WTC11 (cell line): Measurements from ENCODE around the gene NPAS2. TPM values are rescaled to one million over a fixed set of nuclear protein-coding genes. Genes with fewer than 3 reads are reported as not detected.

Experiments used
- ATAC-seq: fragments of 200-7000 bp; cut with Tn5 transposase; 2 replicates; pipeline ENCODE4 v1.10.0; 2021; ENCODE audit warnings: mild to moderate bottlenecking, moderate library complexity
- CTCF ChIA-PET: fragments of 300-600 bp; sonication (Branson Sonifier 250); formaldehyde crosslinking; loops from one replicate; lab custom pipeline; 2021; ENCODE audit warnings: antibody characterized with exemption; lab: Charles Lee
- POLR2A ChIA-PET: fragments of 350-600 bp; sonication (Branson Sonifier 250); formaldehyde crosslinking; loops from one replicate; lab custom pipeline; 2021; ENCODE audit warnings: antibody characterized with exemption; lab: Charles Lee
- DNase-seq: peaks from one replicate; pipeline ENCODE4 v3.0.0; 2021; ENCODE audit warnings: low spot score
- H3K27ac Mint-ChIP-seq: 2 replicates; pipeline ENCODE4 v1.8.0; 2021; ENCODE audit warnings: mixed read lengths
- H3K27me3 Mint-ChIP-seq: 2 replicates; pipeline ENCODE4 v1.8.0; 2021; ENCODE audit warnings: low read depth, mild to moderate bottlenecking, moderate library complexity, mixed read lengths
- H3K36me3 Mint-ChIP-seq: 2 replicates; pipeline ENCODE4 v1.8.0; 2021; ENCODE audit warnings: mixed read lengths
- H3K4me1 Mint-ChIP-seq: 2 replicates; pipeline ENCODE4 v1.8.0; 2022; ENCODE audit warnings: mixed read lengths
- H3K4me3 Mint-ChIP-seq: 2 replicates; pipeline ENCODE4 v1.8.0; 2021; ENCODE audit warnings: mild to moderate bottlenecking, moderate library complexity, mixed read lengths
- H3K9me3 Mint-ChIP-seq: 2 replicates; pipeline ENCODE4 v1.8.0; 2021; ENCODE audit warnings: mixed read lengths
- CREB1 ChIP-seq: sonication (generic); formaldehyde crosslinking; IDR thresholded peaks from 2 replicates; pipeline ENCODE4 v1.8.0; 2023; ENCODE audit warnings: mild to moderate bottlenecking, missing genetic modification reagents
- CREM ChIP-seq: sonication (generic); formaldehyde crosslinking; IDR thresholded peaks from 2 replicates; pipeline ENCODE4 v1.8.1; 2022; ENCODE audit warnings: mild to moderate bottlenecking, missing genetic modification reagents, moderate library complexity
- E2F5 ChIP-seq: sonication (generic); formaldehyde crosslinking; IDR thresholded peaks from 2 replicates; pipeline ENCODE4 v1.8.1; 2022; ENCODE audit warnings: mild to moderate bottlenecking, moderate library complexity, missing genetic modification reagents
- FOXK1 ChIP-seq: sonication (generic); formaldehyde crosslinking; IDR thresholded peaks from 2 replicates; pipeline ENCODE4 v1.8.0; 2022; ENCODE audit warnings: mild to moderate bottlenecking, moderate library complexity, missing genetic modification reagents
- JAZF1 ChIP-seq: fragments of 250-450 bp; sonication (Bioruptor Pico); IDR thresholded peaks from 2 replicates; pipeline ENCODE4 v1.9.0; 2021; ENCODE audit warnings: moderate library complexity, mild to moderate bottlenecking, inconsistent platforms
- MLX ChIP-seq: sonication (generic); formaldehyde crosslinking; IDR thresholded peaks from 2 replicates; pipeline ENCODE4 v1.8.1; 2023; ENCODE audit warnings: mild to moderate bottlenecking, missing genetic modification reagents, moderate library complexity
- MXD4 ChIP-seq: fragments of 250-450 bp; sonication (Bioruptor Pico); IDR thresholded peaks from 2 replicates; pipeline ENCODE4 v1.8.0; 2021; ENCODE audit warnings: mild to moderate bottlenecking, moderate library complexity, borderline replicate concordance
- NFE2L1 ChIP-seq: sonication (generic); formaldehyde crosslinking; IDR thresholded peaks from 2 replicates; pipeline ENCODE4 v1.8.1; 2023; ENCODE audit warnings: missing genetic modification reagents
- NR1H2 ChIP-seq: sonication (generic); formaldehyde crosslinking; IDR thresholded peaks from 2 replicates; pipeline ENCODE4 v1.9.0; 2021; ENCODE audit warnings: mild to moderate bottlenecking, moderate library complexity, missing genetic modification reagents
- OVOL2 ChIP-seq: fragments of 250-450 bp; sonication (Bioruptor Pico); IDR thresholded peaks from 2 replicates; pipeline ENCODE4 v1.9.0; 2021; ENCODE audit warnings: mild to moderate bottlenecking, borderline replicate concordance
- SMAD3 ChIP-seq: sonication (generic); formaldehyde crosslinking; IDR thresholded peaks from 2 replicates; pipeline ENCODE4 v1.8.0; 2022; ENCODE audit warnings: missing genetic modification reagents, mild to moderate bottlenecking, borderline replicate concordance
- STAT6 ChIP-seq: sonication (generic); formaldehyde crosslinking; conservative IDR thresholded peaks from 2 replicates; pipeline ENCODE4 v1.8.1; 2023; ENCODE audit warnings: mild to moderate bottlenecking, low read depth, missing genetic modification reagents, moderate library complexity
- TCF7 ChIP-seq: sonication (generic); formaldehyde crosslinking; IDR thresholded peaks from 2 replicates; pipeline ENCODE4 v1.8.0; 2022; ENCODE audit warnings: mild to moderate bottlenecking, low read depth, missing genetic modification reagents, moderate library complexity
- TEAD4 ChIP-seq: sonication (generic); formaldehyde crosslinking; IDR thresholded peaks from 2 replicates; pipeline ENCODE4 v1.8.0; 2022; ENCODE audit warnings: mild to moderate bottlenecking, missing genetic modification reagents
- ZBTB43 ChIP-seq: sonication (generic); formaldehyde crosslinking; IDR thresholded peaks from 2 replicates; pipeline ENCODE4 v1.8.1; 2023; ENCODE audit warnings: mild to moderate bottlenecking, missing genetic modification reagents
- ZNF121 ChIP-seq: sonication (generic); formaldehyde crosslinking; IDR thresholded peaks from 2 replicates; pipeline ENCODE4 v1.8.0; 2023; ENCODE audit warnings: missing genetic modification reagents
- ZNF416 ChIP-seq: fragments of 250-450 bp; sonication (Bioruptor Pico); IDR thresholded peaks from 2 replicates; pipeline ENCODE4 v1.9.0; 2021; ENCODE audit warnings: mild to moderate bottlenecking, inconsistent platforms
- ZNF423 ChIP-seq: fragments of 250-450 bp; sonication (Bioruptor Pico); IDR thresholded peaks from 2 replicates; pipeline ENCODE4 v2.1.2; 2022; ENCODE audit warnings: mild to moderate bottlenecking, moderate library complexity
- ZNF425 ChIP-seq: fragments of 250-450 bp; sonication (Bioruptor Pico); conservative IDR thresholded peaks from 2 replicates; pipeline ENCODE4 v1.9.0; 2021; ENCODE audit warnings: mild to moderate bottlenecking
- ZNF512 ChIP-seq: sonication (generic); formaldehyde crosslinking; IDR thresholded peaks from 2 replicates; pipeline ENCODE4 v1.8.1; 2022; ENCODE audit warnings: missing genetic modification reagents, borderline replicate concordance
- total RNA-seq: library from RNA; stranded (reverse); gene quantifications from 3 replicates; pipeline ENCODE4 v1.2.3, GENCODE V29; 2021
- TF ChIP-seq, protein P1 (sequence below): sonication (generic); formaldehyde crosslinking; IDR thresholded peaks from 2 replicates; pipeline ENCODE4 v1.8.1; 2022; ENCODE audit warnings: mild to moderate bottlenecking, missing genetic modification reagents, moderate library complexity, borderline replicate concordance

NPAS2 gene
- total RNA-seq, 1 experiment from 2014 or later: 2.6 TPM

DNA sequence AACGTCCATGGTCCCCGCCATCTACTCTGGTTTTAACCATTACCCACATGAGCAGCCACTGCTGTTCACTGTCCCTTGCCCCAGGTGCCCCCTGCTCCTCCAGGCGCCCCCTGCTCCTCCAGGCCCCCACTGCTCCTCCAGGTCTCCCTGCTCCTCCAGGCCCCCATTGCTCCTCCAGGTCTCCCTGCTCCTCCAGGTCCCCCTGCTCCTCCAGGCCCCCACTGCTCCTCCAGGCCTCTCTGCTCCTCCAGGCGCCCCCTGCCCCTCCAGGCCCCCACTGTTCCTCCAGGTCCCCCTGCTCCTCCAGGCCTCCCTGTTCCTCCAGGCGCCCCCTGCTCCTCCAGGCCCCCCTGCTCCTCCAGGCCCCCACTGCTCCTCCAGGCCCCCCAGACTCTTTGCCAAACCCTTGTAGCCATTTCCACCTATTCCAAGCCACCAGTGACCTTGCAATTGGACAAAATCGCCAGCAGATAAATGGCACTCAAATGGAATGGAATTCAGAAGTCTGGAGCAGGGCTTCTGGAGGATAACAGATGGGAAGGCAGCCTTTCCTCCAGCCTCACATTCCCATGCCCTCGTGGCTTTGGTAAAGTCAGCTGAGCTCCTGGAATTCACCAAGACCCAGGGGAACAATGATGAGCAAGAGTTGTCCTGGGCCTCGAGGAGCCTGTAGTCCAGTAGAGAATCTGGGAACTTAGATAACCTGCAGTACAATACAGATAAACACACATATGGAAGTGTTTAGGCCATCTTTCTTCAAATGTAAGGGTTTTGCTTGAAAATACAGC is 168.9 kb downstream of the NPAS2 start (continued):
- TF ChIP-seq ZBTB43 (CRISPR knock-in tag) (no peak), ZNF121 (CRISPR knock-in tag) (no peak), TEAD4 (CRISPR knock-in tag) (no peak), CREB1 (CRISPR knock-in tag) (no peak)

GRCh38 chr2:100989666-100990065 is 169.7 kb downstream of the NPAS2 start:
- DNase-seq (no peak), ATAC-seq (no peak)
- Mint-ChIP-seq H3K27ac (no peak overlapping the region), H3K4me1 (peaks cover 12% of the 10 kb centered on the region), H3K36me3 (no peaks in the 10 kb centered on the region)
- no peak for TF ChIP-seq MXD4
- TF ChIP-seq ZNF512 (CRISPR knock-in tag): no peak
- no peak for TF ChIP-seq NFE2L1
- TF ChIP-seq ZNF423 (CRISPR knock-in tag): no peak
- TF ChIP-seq E2F5 (CRISPR knock-in tag): no peak
- no peak for TF ChIP-seq NR1H2 (CRISPR knock-in tag)
- no peak for TF ChIP-seq FOXK1 (CRISPR knock-in tag)
- no peak for TF ChIP-seq JAZF1
- TF ChIP-seq OVOL2 (CRISPR knock-in tag): no peak
- no peak for TF ChIP-seq ZNF416 (CRISPR knock-in tag)
- TF ChIP-seq MLX (CRISPR knock-in tag): no peak
- TF ChIP-seq ZNF121 (CRISPR knock-in tag): no peak
- no peak for TF ChIP-seq STAT6 (CRISPR knock-in tag)
- TF ChIP-seq SMAD3 (CRISPR knock-in tag): no peak
- TF ChIP-seq, protein P1, sequence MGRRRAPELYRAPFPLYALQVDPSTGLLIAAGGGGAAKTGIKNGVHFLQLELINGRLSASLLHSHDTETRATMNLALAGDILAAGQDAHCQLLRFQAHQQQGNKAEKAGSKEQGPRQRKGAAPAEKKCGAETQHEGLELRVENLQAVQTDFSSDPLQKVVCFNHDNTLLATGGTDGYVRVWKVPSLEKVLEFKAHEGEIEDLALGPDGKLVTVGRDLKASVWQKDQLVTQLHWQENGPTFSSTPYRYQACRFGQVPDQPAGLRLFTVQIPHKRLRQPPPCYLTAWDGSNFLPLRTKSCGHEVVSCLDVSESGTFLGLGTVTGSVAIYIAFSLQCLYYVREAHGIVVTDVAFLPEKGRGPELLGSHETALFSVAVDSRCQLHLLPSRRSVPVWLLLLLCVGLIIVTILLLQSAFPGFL (CRISPR knock-in tag): no peak
- no peak for TF ChIP-seq CREM (CRISPR knock-in tag)
- TF ChIP-seq ZNF425: no peak
- TF ChIP-seq ZBTB43 (CRISPR knock-in tag): no peak
- TF ChIP-seq TCF7: no peak
- TF ChIP-seq, all 79 proteins: peak for 0
- ChIA-PET CTCF (interaction anchor here (1.0 kb wide), 1 partner anchor 260 kb away, joined by 3 read pairs; no protein-coding TSS in a partner anchor), POLR2A (no interaction called here)
- Mint-ChIP-seq H3K4me3 (no peak overlapping the region), H3K27me3 (no peaks in the 10 kb centered on the region), H3K9me3 (no peaks in the 10 kb centered on the region)
